H1 (cell line): ENCODE results near the gene FRMD3. TPM values are rescaled to one million over a fixed set of nuclear protein-coding genes. Genes with fewer than 3 reads are reported as not detected.

Source experiments
- CTCF ChIA-PET: fragments of 300-600 bp; sonication (Branson Sonifier 250); formaldehyde crosslinking; loops from one replicate; lab custom pipeline; 2021; ENCODE audit not compliant: partially characterized antibody; lab: Charles Lee
- POLR2A ChIA-PET: fragments of 300-600 bp; sonication (Branson Sonifier 250); formaldehyde crosslinking; loops from one replicate; lab custom pipeline; 2021; ENCODE audit warnings: inconsistent platforms; ENCODE audit not compliant: partially characterized antibody; lab: Charles Lee
- DNase-seq, 2 experiments: peaks; one replicate each; pipeline versions ENCODE4 v3.0.0 to v3.0.0-alpha.2; 2010 to 2022; ENCODE audit warnings: low spot score in 2 of 2, low read depth in 1 of 2, mixed read lengths in 1 of 2
- FAIRE-seq: peaks from 2 replicates; lab custom pipeline; 2011; peaks lifted over from hg19 to GRCh38; lab: Jason Lieb, UNC
- H2AFZ ChIP-seq: 2 replicates; pipeline ENCODE4 v1.8.1; 2012; ENCODE audit warnings: low read length, inconsistent platforms
- H2AK5ac ChIP-seq: 2 replicates; pipeline ENCODE4 v1.6.1; 2013; ENCODE audit warnings: low read depth, low read length
- H2BK120ac ChIP-seq: replicated peaks from 2 replicates; pipeline ENCODE3; 2013; ENCODE audit warnings: low read depth, low read length, inconsistent platforms
- H2BK12ac ChIP-seq: 2 replicates; pipeline ENCODE4 v1.6.1; 2013; ENCODE audit warnings: low read depth, low read length
- H2BK15ac ChIP-seq: 2 replicates; pipeline ENCODE4 v1.6.1; 2013; ENCODE audit warnings: low read length
- H2BK20ac ChIP-seq: 2 replicates; pipeline ENCODE4 v1.6.1; 2013; ENCODE audit warnings: low read length
- H2BK5ac ChIP-seq: 2 replicates; pipeline ENCODE4 v1.6.1; 2013; ENCODE audit warnings: low read depth, low read length
- H3K14ac ChIP-seq: 2 replicates; pipeline ENCODE4 v1.6.1; 2013; ENCODE audit warnings: inconsistent platforms; ENCODE audit not compliant: insufficient read length
- H3K18ac ChIP-seq: 2 replicates; pipeline ENCODE4 v1.6.1; 2013; ENCODE audit warnings: low read length; ENCODE audit errors: extremely low read depth
- H3K23ac ChIP-seq: 2 replicates; pipeline ENCODE4 v1.6.1; 2013; ENCODE audit warnings: inconsistent platforms; ENCODE audit not compliant: insufficient read length
- H3K23me2 ChIP-seq: 2 replicates; pipeline ENCODE4 v1.6.1; 2013; ENCODE audit warnings: low read depth, low read length
- H3K27ac ChIP-seq: 2 replicates; pipeline ENCODE4 v1.6.1; 2011; ENCODE audit warnings: low read depth, low read length, inconsistent platforms
- H3K27me3 ChIP-seq, 4 experiments: replicated peaks in 1 of 4; 1 replicate in 1 of 4; 2 replicates in 3 of 4; pipeline versions ENCODE4 v1.6.1 to v1.8.1; 2011 to 2013; ENCODE audit warnings: low read length in 3 of 4, mild to moderate bottlenecking in 3 of 4, inconsistent platforms in 2 of 4, mixed read lengths in 2 of 4, moderate library complexity in 1 of 4; ENCODE audit not compliant: control insufficient read depth in 3 of 4, insufficient read depth in 3 of 4; ENCODE audit errors: extremely low read depth in 1 of 4
- H3K36me3 ChIP-seq, 4 experiments: 2 replicates each; pipeline versions ENCODE4 v1.6.1 to v1.8.1; 2011 to 2013; ENCODE audit warnings: mild to moderate bottlenecking in 4 of 4, low read length in 3 of 4, moderate library complexity in 2 of 4, control low read depth in 1 of 4, inconsistent platforms in 1 of 4; ENCODE audit not compliant: insufficient read depth in 4 of 4, control insufficient read depth in 2 of 4
- H3K4ac ChIP-seq: replicated peaks from 2 replicates; pipeline ENCODE3; 2013; ENCODE audit warnings: low read length, low read depth, mixed read lengths, inconsistent platforms; ENCODE audit not compliant: insufficient read length
- H3K4me1 ChIP-seq, 4 experiments: replicated peaks in 1 of 4; 1 replicate in 1 of 4; 2 replicates in 3 of 4; pipeline versions ENCODE4 v1.6.1 to v1.8.1; 2011 to 2013; ENCODE audit warnings: low read length in 3 of 4, inconsistent platforms in 2 of 4, mixed read lengths in 1 of 4; ENCODE audit not compliant: insufficient read depth in 4 of 4, control insufficient read depth in 3 of 4
- H3K4me2 ChIP-seq, 2 experiments: 2 replicates each; pipeline versions ENCODE4 v1.6.1 to v1.8.1; 2011 to 2013; ENCODE audit warnings: low read depth in 2 of 2, low read length in 2 of 2, control low read depth in 1 of 2, inconsistent platforms in 1 of 2, mild to moderate bottlenecking in 1 of 2; ENCODE audit not compliant: insufficient read depth in 1 of 2
- H3K4me3 ChIP-seq, 4 experiments: fragments of 200-600, 300-600 bp in 1 of 4; sonication (generic), shearing (Covaris generic), sonication (Bioruptor Twin) in 1 of 4; 2 replicates each; pipeline versions ENCODE4 v1.5.1 to v1.8.1; 2011 to 2016; ENCODE audit warnings: low read length in 4 of 4, low read depth in 3 of 4, control low read depth in 2 of 4, inconsistent platforms in 2 of 4, mild to moderate bottlenecking in 2 of 4, mixed read lengths in 1 of 4, moderate library complexity in 1 of 4; ENCODE audit not compliant: insufficient read depth in 2 of 4; ENCODE audit errors: extremely low read depth in 1 of 4
- H3K56ac ChIP-seq: replicated peaks from 2 replicates; pipeline ENCODE3; 2013; ENCODE audit warnings: low read depth, mild to moderate bottlenecking, mixed read lengths, low read length, inconsistent platforms; ENCODE audit not compliant: insufficient read length
- H3K79me1 ChIP-seq: 2 replicates; pipeline ENCODE4 v1.6.1; 2013; ENCODE audit warnings: low read depth, low read length, control low read depth
- H3K79me2 ChIP-seq, 2 experiments: 2 replicates each; pipeline versions ENCODE4 v1.6.1 to v1.8.1; 2012 to 2013; ENCODE audit warnings: low read length in 2 of 2, mild to moderate bottlenecking in 2 of 2, inconsistent platforms in 1 of 2; ENCODE audit not compliant: insufficient read depth in 2 of 2, control insufficient read depth in 1 of 2
- H3K9ac ChIP-seq, 4 experiments: replicated peaks in 1 of 4; 1 replicate in 1 of 4; 2 replicates in 3 of 4; pipeline versions ENCODE4 v1.6.1 to v1.8.1; 2011 to 2013; ENCODE audit warnings: low read depth in 3 of 4, low read length in 3 of 4, control low read depth in 2 of 4, mild to moderate bottlenecking in 2 of 4, moderate library complexity in 2 of 4, inconsistent platforms in 1 of 4; ENCODE audit errors: extremely low read depth in 1 of 4
- H3K9me3 ChIP-seq, 2 experiments: 2 replicates each; pipeline versions ENCODE4 v1.6.1 to v1.8.1; 2012 to 2013; ENCODE audit warnings: mild to moderate bottlenecking in 2 of 2, moderate library complexity in 2 of 2, control low read depth in 1 of 2, inconsistent platforms in 1 of 2, low read depth in 1 of 2, low read length in 1 of 2, mixed read lengths in 1 of 2; ENCODE audit not compliant: insufficient read depth in 2 of 2
- H4K20me1 ChIP-seq, 2 experiments: replicated peaks in 1 of 2; 2 replicates each; pipeline versions ENCODE3 to v1.8.1; 2011 to 2013; ENCODE audit warnings: inconsistent platforms in 2 of 2, low read length in 2 of 2, mild to moderate bottlenecking in 1 of 2; ENCODE audit not compliant: insufficient read depth in 2 of 2, control insufficient read depth in 1 of 2
- H4K5ac ChIP-seq: 2 replicates; pipeline ENCODE4 v1.6.1; 2013; ENCODE audit warnings: low read length, low read depth, mixed read lengths, inconsistent platforms; ENCODE audit not compliant: insufficient read length
- H4K8ac ChIP-seq: 2 replicates; pipeline ENCODE4 v1.8.0; 2013; ENCODE audit warnings: mild to moderate bottlenecking, moderate library complexity, low read length, inconsistent platforms; ENCODE audit not compliant: insufficient read depth; ENCODE audit errors: extremely low read depth
- H4K91ac ChIP-seq: replicated peaks from 2 replicates; pipeline ENCODE3; 2013; ENCODE audit warnings: low read length, mixed read lengths, inconsistent platforms; ENCODE audit not compliant: insufficient read length
- RBBP5 ChIP-seq: IDR thresholded peaks from 2 replicates; pipeline ENCODE4 v1.7.1; 2012; ENCODE audit warnings: low read depth, mild to moderate bottlenecking, inconsistent platforms, low read length, moderate library complexity, borderline replicate concordance
- TCF12 ChIP-seq: IDR thresholded peaks from 2 replicates; pipeline ENCODE4 v1.6.1; 2011; ENCODE audit warnings: low read depth, mild to moderate bottlenecking, low read length
- WGBS, 2 experiments: shearing (Covaris generic) in 1 of 2; methylation state at CpG; one replicate each; pipeline versions ENCODE4 v1.1.6 to v1.1.7; 2013 to 2015; ENCODE audit warnings: low lambda C conversion rate in 2 of 2, mixed read lengths in 2 of 2, inconsistent platforms in 1 of 2, low coverage in 1 of 2, missing lambda C conversion rate in 1 of 2; ENCODE audit not compliant: insufficient replicate concordance in 2 of 2, insufficient coverage in 1 of 2, insufficient read length in 1 of 2; ENCODE audit errors: extremely low coverage in 1 of 2, missing lambda C conversion rate in 1 of 2; 5-methylcytosine and 5-hydroxymethylcytosine counted together
- polyA plus RNA-seq, 7 experiments: library from polyadenylated mRNA; depleted of rRNA in 3 of 7; stranded (reverse) in 5 of 7; unstranded in 2 of 7; fragments of >200 nt in 5 of 7; fragments of 200-250 nt in 2 of 7; gene quantifications; 1 replicate in 5 of 7; 2 replicates in 1 of 7; 4 replicates in 1 of 7; pipeline versions ENCODE4 v1.2.1 to v1.2.3, GENCODE V29; 2011 to 2013; ENCODE audit warnings: missing spikeins in 2 of 7, mixed read lengths in 2 of 7
- total RNA-seq: library from RNA; stranded (reverse); fragmentation: NEBNext Ultra II Directional; extraction: Animal tissue kit (Norgen Biotek cat#: 25700); gene quantifications from 2 replicates; pipeline ENCODE4 v1.2.1, GENCODE V29; 2021

The FRMD3 gene
- total and polyA plus RNA-seq, 2 of the 8 experiments (the other 6 are each of a cell fraction or from before 2014, with no cell fraction given) = 0.15 to 1.4 TPM

DNA sequence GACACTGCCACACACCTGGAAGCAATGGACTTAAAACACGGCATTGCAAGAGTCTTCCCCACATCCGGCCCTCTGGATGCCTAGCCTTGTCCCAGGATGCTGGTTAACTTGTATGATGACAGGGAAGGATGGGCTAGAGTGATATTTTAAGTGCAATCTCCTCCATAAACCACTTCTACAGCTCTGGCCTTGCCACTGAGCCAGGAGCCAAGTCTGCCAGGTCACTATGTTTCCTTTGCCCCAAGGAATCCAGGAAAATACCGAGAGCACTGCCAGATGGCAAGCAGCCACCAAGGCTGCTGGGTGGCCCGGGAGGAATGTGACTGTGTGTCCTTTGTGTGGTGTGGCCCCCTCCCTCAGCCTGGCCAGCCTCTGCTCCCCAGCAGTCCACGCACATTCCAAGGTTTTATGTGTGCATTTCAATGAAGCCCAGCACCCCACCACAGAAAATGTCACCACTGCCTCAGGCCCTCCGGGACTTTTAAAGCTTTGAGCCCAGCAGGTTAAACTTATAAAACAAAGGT, 106.0 kb downstream of the FRMD3 start:
- Histone ChIP-seq H3K27ac (no peak overlapping the region), H3K4me3 (no peak overlapping the region), H3K79me2 (no peaks in the 10 kb centered on the region), H3K9ac (no peak overlapping the region), H3K36me3 (0 out of 8 replicates have a peak, but pooled peaks cover 0 to 5% (median 0%) of the 10 kb centered on the region in 4 experiments), H3K9me3 (peaks cover 5 to 6% of the 10 kb centered on the region in 2 experiments; a peak in 2 of 4 replicates), H2BK12ac (0 out of 2 replicates have a peak overlapping the region, but pooled peaks have one; percentile 75), H2BK5ac (0 out of 2 replicates have a peak overlapping the region, but pooled peaks have one; percentile 39), H2BK120ac (no peak overlapping the region), H3K4ac (no peak overlapping the region), H3K4me2 (peak overlapping the region in 1 of 2 experiments; percentile 28; a peak in 1 of 4 replicates), H2AK5ac (no peak overlapping the region), H3K4me1 (peaks cover 0 to 8% (median 6%) of the 10 kb centered on the region in 4 experiments; a peak in 4 of 7 replicates), H3K56ac (no peak overlapping the region), H4K5ac (no peak overlapping the region), H2BK20ac (peak overlapping the region; percentile 34; the same call in 1 of the 2 replicates), H3K27me3 (no peaks in the 10 kb centered on the region), H2AFZ (no peak overlapping the region), H3K18ac (0 out of 2 replicates have a peak overlapping the region, but pooled peaks have one; percentile 16), H3K79me1 (no peaks in the 10 kb centered on the region), H4K8ac (no peak overlapping the region), H3K14ac (no peak overlapping the region), H3K23me2 (no peaks in the 10 kb centered on the region), H3K23ac (no peak overlapping the region), H4K20me1 (no peaks in the 10 kb centered on the region), H4K91ac (peak overlapping the region; percentile 38), H2BK15ac (no peak overlapping the region)
- DNase-seq = peak; percentile 27 to 48
- ChIA-PET CTCF (interaction anchor here (0.7 to 2.5 kb wide), 6 partner anchors 28 to 212 kb away, joined by 3 to 7 read pairs (median 4); partner anchors contain the start of gene FRMD3), POLR2A (interaction anchor here (0.6 to 1.0 kb wide), 2 partner anchors 364 to 490 kb away, joined by 3 to 4 read pairs; no protein-coding TSS in a partner anchor)
- 72% methylated on average over 6 of the region's 6 CpGs; no CpG with 5 or more reads in 1 of the 2 experiments for WGBS, 2 experiments
- peak; percentile 42 for FAIRE-seq
- TF ChIP-seq TCF12 (peak; percentile 84), RBBP5 (no peak)
